A673 (cell line): Measurements from ENCODE around the gene CEACAM1.
"Not testable (repeated sequence)": the region's sequence is repeated elsewhere in the genome, so short reads cannot be mapped to it uniquely, and the experiment has no call there.

Experiments used
- CTCF ChIP-seq: fragments of 300-800, 200-600 bp; sonication (generic); conservative IDR thresholded peaks from 2 replicates; pipeline ENCODE4 v1.5.1; 2017; ENCODE audit warnings: low read depth, mild to moderate bottlenecking, antibody characterized with exemption, low read length, moderate library complexity, mixed read lengths
- EZH2 ChIP-seq: fragments of 200-600 bp; sonication (generic); IDR thresholded peaks from 2 replicates; pipeline ENCODE4 v1.6.1; 2017; ENCODE audit warnings: borderline replicate concordance, low read depth, mild to moderate bottlenecking, mixed read lengths, antibody characterized with exemption, low read length; ENCODE audit not compliant: poor library complexity, severe bottlenecking

- TF ChIP-seq CTCF, EZH2: not testable (repeated sequence)
These were observed 29.1 kb upstream of the CEACAM1 start for GRCh38 chr19:42557386-42557871.
